ENCODE data around the gene LRRC8D.
"Not testable (repeated sequence)": the region's sequence is repeated elsewhere in the genome, so short reads cannot be mapped to it uniquely, and the experiment has no call there.

The LRRC8D gene

GRCh38 chr1:89820422-89821321, at the start of gene LRRC8D:
Gene LRRC8D (plus strand): TSS chr1:89821032. CDS start chr1:89933069, 112,037 bp downstream.
- peak; percentile 79 for DNase-seq

- no peak for DNase-seq
Measured at GRCh38 chr1:89771991-89772560, 48.8 kb upstream of the LRRC8D start.

- not testable (repeated sequence) for DNase-seq
Measured at GRCh38 chr1:89776104-89776503, 44.7 kb upstream of the LRRC8D start.

- not testable (repeated sequence) for DNase-seq
Measured at GRCh38 chr1:89777271-89777670, 43.6 kb upstream of the LRRC8D start.

- no peak for DNase-seq
Measured at GRCh38 chr1:89779151-89779940, 41.5 kb upstream of the LRRC8D start.

GRCh38 chr1:89780721-89781120, 40.1 kb upstream of the LRRC8D start:
- peak; percentile 41 for DNase-seq

GRCh38 chr1:89781494-89782126, 39.2 kb upstream of the LRRC8D start:
- DNase-seq: no peak

GRCh38 chr1:89786628-89787214, 34.1 kb upstream of the LRRC8D start:
- DNase-seq: peak; percentile 85

GRCh38 chr1:89790592-89790991, 30.2 kb upstream of the LRRC8D start:
- no peak for DNase-seq

- DNase-seq: no peak
Measured at GRCh38 chr1:89791064-89791726, 29.6 kb upstream of the LRRC8D start.

- DNase-seq: no peak
Measured at GRCh38 chr1:89794406-89794805, 26.4 kb upstream of the LRRC8D start.

GRCh38 chr1:89795571-89795970, 25.3 kb upstream of the LRRC8D start:
- DNase-seq: not testable (repeated sequence)

- not testable (repeated sequence) for DNase-seq
Measured at GRCh38 chr1:89797876-89798275, 23.0 kb upstream of the LRRC8D start.

GRCh38 chr1:89799495-89799894, 21.3 kb upstream of the LRRC8D start:
- DNase-seq: peak; percentile 14

- DNase-seq: no peak
Measured at GRCh38 chr1:89800022-89800655, 20.7 kb upstream of the LRRC8D start.

- no peak for DNase-seq
Measured at GRCh38 chr1:89800718-89801117, 20.1 kb upstream of the LRRC8D start.

GRCh38 chr1:89802051-89802450, 18.8 kb upstream of the LRRC8D start:
- no peak for DNase-seq

- no peak for DNase-seq
Measured at GRCh38 chr1:89802841-89803240, 18.0 kb upstream of the LRRC8D start.

GRCh38 chr1:89804642-89805237, 16.1 kb upstream of the LRRC8D start:
- DNase-seq: peak; percentile 85

- no peak for DNase-seq
Measured at GRCh38 chr1:89806616-89807015, 14.2 kb upstream of the LRRC8D start.

GRCh38 chr1:89807503-89807902, 13.3 kb upstream of the LRRC8D start:
- no peak for DNase-seq
